ENCODE results near the gene S100A2.

DNA sequence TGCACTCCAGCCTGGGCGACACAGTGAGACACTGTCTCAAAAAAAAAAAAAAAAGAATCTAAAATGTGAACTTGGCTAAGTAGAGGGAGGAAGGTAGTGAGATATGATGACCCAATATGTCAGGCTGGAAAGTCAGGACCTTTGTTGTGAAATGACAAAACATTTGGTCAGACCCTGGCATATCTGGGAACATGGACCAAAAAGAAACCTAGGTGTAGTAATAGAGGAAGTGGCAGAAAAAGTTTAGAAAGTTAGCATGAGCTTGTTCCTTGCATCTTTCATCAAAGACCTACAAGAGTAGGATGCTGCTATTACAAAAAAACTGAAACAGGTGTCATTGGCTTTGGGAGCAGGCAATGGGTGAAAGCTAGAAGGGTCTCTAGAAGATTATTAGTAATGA, 9.3 kb downstream of the S100A2 start:
- TF ChIP-seq, protein P1, sequence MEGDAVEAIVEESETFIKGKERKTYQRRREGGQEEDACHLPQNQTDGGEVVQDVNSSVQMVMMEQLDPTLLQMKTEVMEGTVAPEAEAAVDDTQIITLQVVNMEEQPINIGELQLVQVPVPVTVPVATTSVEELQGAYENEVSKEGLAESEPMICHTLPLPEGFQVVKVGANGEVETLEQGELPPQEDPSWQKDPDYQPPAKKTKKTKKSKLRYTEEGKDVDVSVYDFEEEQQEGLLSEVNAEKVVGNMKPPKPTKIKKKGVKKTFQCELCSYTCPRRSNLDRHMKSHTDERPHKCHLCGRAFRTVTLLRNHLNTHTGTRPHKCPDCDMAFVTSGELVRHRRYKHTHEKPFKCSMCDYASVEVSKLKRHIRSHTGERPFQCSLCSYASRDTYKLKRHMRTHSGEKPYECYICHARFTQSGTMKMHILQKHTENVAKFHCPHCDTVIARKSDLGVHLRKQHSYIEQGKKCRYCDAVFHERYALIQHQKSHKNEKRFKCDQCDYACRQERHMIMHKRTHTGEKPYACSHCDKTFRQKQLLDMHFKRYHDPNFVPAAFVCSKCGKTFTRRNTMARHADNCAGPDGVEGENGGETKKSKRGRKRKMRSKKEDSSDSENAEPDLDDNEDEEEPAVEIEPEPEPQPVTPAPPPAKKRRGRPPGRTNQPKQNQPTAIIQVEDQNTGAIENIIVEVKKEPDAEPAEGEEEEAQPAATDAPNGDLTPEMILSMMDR (conservative IDR thresholded peaks at IDR 0.05; ENCODE audit: low read length) = no peak
- TF ChIP-seq EZH2phosphoT487 (IDR thresholded peaks at IDR 0.05; ENCODE audit: borderline replicate concordance) = no peak
